ENCODE data around the gene NCCRP1. TPM values are rescaled to one million over a fixed set of nuclear protein-coding genes. Genes with fewer than 3 reads are reported as not detected.
A peak's percentile ranks its signal among the peaks of the same experiment; 100 is the strongest.

The NCCRP1 gene
- total RNA-seq, 4 donors from 2014 or later: 367 to 798 (median 407) TPM

- no peak overlapping the region for H3K4me3 ChIP-seq (ENCODE audit: low read depth, poor library complexity, severe bottlenecking)
- 47 to 60% methylated on average over 9 to 21 of the region's 24 CpGs for WGBS, 2 donors
- TF ChIP-seq CTCF (IDR thresholded peaks at IDR 0.05) (no peak), POLR2A (IDR thresholded peaks at IDR 0.05) (no peak)
- DNase-seq (ENCODE audit: low spot score in 2 of 2): no peak
- intact Hi-C loops (cut with DNase I; ENCODE audit: low total_unique reads): no loop called here
Measured at GRCh38 chr19:39156326-39157230, 40.2 kb upstream of the NCCRP1 start.

- no peak overlapping the region for H3K4me3 ChIP-seq (ENCODE audit: low read depth, poor library complexity, severe bottlenecking)
- DNase-seq (ENCODE audit: low spot score in 2 of 2): no peak
- TF ChIP-seq POLR2A (IDR thresholded peaks at IDR 0.05): no peak
- no peak for TF ChIP-seq CTCF (IDR thresholded peaks at IDR 0.05)
- 70 to 76% methylated on average over 23 of the region's 23 CpGs for WGBS, 2 donors
- intact Hi-C loops (cut with DNase I; ENCODE audit: low total_unique reads): no loop called here
Measured at GRCh38 chr19:39157275-39157996, 39.3 kb upstream of the NCCRP1 start.

GRCh38 chr19:39157997-39158389 is 38.8 kb upstream of the NCCRP1 start:
- WGBS, 2 donors: 92 to 94% methylated on average over 15 of the region's 15 CpGs
- intact Hi-C loops (cut with DNase I; ENCODE audit: low total_unique reads): no loop called here
- H3K4me3 ChIP-seq (ENCODE audit: low read depth, poor library complexity, severe bottlenecking): no peak overlapping the region
- TF ChIP-seq POLR2A (IDR thresholded peaks at IDR 0.05): no peak
- no peak for TF ChIP-seq CTCF (IDR thresholded peaks at IDR 0.05)
- DNase-seq (ENCODE audit: low spot score in 2 of 2): no peak

GRCh38 chr19:39158646-39159260 is 38.0 kb upstream of the NCCRP1 start:
- intact Hi-C loops (cut with DNase I; ENCODE audit: low total_unique reads): no loop called here
- TF ChIP-seq POLR2A (IDR thresholded peaks at IDR 0.05): no peak
- TF ChIP-seq CTCF (IDR thresholded peaks at IDR 0.05): no peak
- no peak for DNase-seq (ENCODE audit: low spot score in 2 of 2)
- WGBS, 2 donors: 86 to 89% methylated on average over 11 to 12 of the region's 12 CpGs
- H3K4me3 ChIP-seq (ENCODE audit: low read depth, poor library complexity, severe bottlenecking): no peak overlapping the region

- WGBS, 2 donors: 19 to 28% methylated on average over 8 of the region's 8 CpGs
- peak in 1 of 2 donors; percentile 52 for DNase-seq (ENCODE audit: low spot score in 2 of 2)
- TF ChIP-seq POLR2A (IDR thresholded peaks at IDR 0.05) (no peak), CTCF (IDR thresholded peaks at IDR 0.05) (no peak)
- H3K4me3 ChIP-seq (ENCODE audit: low read depth, poor library complexity, severe bottlenecking): no peak overlapping the region
- intact Hi-C loops (cut with DNase I; ENCODE audit: low total_unique reads): no loop called here
Measured at GRCh38 chr19:39160523-39160861, 36.3 kb upstream of the NCCRP1 start.
